ENCODE results near the gene PDHX. TPM values are rescaled to one million over a fixed set of nuclear protein-coding genes. Genes with fewer than 3 reads are reported as not detected.

The PDHX gene
- total and polyA plus RNA-seq, 5 donors from 2014 or later = 18.2 to 24.1 (median 20.0) TPM

DNA sequence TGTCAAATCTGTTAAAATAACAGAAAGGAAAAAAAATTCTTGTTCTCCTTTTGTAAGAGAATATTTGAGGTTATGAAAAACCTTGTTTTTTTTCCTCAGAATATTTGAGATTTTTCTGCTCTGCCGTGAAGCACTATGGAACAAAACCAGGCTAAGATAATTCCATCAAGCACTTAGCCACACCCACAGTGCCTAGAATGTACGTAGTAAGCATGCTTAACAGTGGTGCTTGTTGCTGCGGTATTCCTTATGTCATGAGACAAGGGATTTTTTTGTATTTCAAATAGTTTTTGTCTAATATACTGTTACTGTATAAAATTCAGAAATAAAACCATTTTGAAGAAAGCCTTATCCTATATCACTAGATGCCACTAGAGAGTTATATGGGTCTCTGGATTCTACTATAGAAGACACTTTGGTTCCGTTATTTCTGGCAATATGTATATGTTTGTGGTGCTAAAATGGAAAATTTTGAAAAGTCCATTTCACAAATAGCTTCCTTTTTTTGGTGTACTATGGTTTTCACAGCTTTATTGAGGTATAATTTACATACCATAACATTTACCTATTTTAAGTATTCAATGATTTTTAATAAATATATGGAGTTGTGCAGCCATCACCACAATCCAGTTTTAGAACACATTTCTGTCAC is 23.7 kb downstream of the PDHX start:
- H3K27me3 ChIP-seq (ENCODE audit: control insufficient read depth, insufficient read depth, low read length) = no peaks in the 10 kb centered on the region
- Mint-ChIP-seq H3K4me1 (peaks cover 23 to 33% (median 31%) of the 10 kb centered on the region in 4 donors), H3K27ac (no peak overlapping the region), H3K4me3 (no peak overlapping the region), H3K27me3 (no peaks in the 10 kb centered on the region), H3K9me3 (peaks cover 0 to 5% (median 0%) of the 10 kb centered on the region in 7 donors), H3K36me3 (peaks cover 23% of the 10 kb centered on the region)
- DNase-seq = no peak
- no peak overlapping the region for H3K27ac ChIP-seq (ENCODE audit: insufficient read depth, low read length, poor library complexity, severe bottlenecking)
- ATAC-seq (ENCODE audit: low read depth in 2 of 2) = no peak
- no peaks in the 10 kb centered on the region for H3K4me1 ChIP-seq (ENCODE audit: control insufficient read depth, insufficient read depth, low read length, poor library complexity, severe bottlenecking)
- H3K36me3 ChIP-seq (ENCODE audit: control insufficient read depth, insufficient read depth, low read length) = peaks cover 3% of the 10 kb centered on the region
- no peaks in the 10 kb centered on the region for H3K9me3 ChIP-seq (ENCODE audit: control insufficient read depth in 2 of 2, low read length in 2 of 2)
- H3K4me3 ChIP-seq (ENCODE audit: low read depth, low read length) = no peak overlapping the region

DNA sequence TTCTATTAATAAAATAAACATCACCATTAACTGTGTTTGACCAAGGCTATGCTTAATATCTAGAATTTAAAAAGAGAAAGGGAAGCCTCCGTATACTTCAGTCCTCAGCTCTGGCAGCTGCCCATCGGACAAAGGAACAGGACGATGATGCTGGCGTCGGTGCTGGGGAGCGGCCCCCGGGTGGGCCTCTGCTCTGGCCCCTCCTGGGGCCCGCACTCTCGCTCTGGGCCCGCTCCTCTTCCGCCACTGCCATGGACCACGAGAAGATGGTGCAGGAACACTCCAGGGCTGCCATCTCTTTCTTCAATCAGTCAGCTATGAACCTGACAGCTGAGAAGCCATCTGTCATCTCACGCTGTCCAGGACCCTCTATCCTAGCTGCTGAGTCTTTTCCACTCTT is 25.3 kb downstream of the PDHX start:
- no peaks in the 10 kb centered on the region for H3K27me3 ChIP-seq (ENCODE audit: control insufficient read depth, insufficient read depth, low read length)
- H3K27ac Mint-ChIP-seq = no peak overlapping the region
- no peaks in the 10 kb centered on the region for H3K27me3 Mint-ChIP-seq
- no peaks in the 10 kb centered on the region for H3K9me3 ChIP-seq (ENCODE audit: control insufficient read depth in 2 of 2, low read length in 2 of 2)
- H3K27ac ChIP-seq (ENCODE audit: insufficient read depth, low read length, poor library complexity, severe bottlenecking) = no peak overlapping the region
- ATAC-seq (ENCODE audit: low read depth in 2 of 2) = no peak
- peaks cover 24% of the 10 kb centered on the region for H3K36me3 Mint-ChIP-seq
- peaks cover 0 to 5% (median 0%) of the 10 kb centered on the region in 7 donors for H3K9me3 Mint-ChIP-seq
- H3K4me1 ChIP-seq (ENCODE audit: control insufficient read depth, insufficient read depth, low read length, poor library complexity, severe bottlenecking) = no peaks in the 10 kb centered on the region
- no peak overlapping the region for H3K4me3 ChIP-seq (ENCODE audit: low read depth, low read length)
- H3K4me3 Mint-ChIP-seq = no peak overlapping the region
- H3K4me1 Mint-ChIP-seq = peaks cover 29 to 32% (median 30%) of the 10 kb centered on the region in 4 donors
- H3K36me3 ChIP-seq (ENCODE audit: control insufficient read depth, insufficient read depth, low read length) = peaks cover 3% of the 10 kb centered on the region
- no peak for DNase-seq

DNA sequence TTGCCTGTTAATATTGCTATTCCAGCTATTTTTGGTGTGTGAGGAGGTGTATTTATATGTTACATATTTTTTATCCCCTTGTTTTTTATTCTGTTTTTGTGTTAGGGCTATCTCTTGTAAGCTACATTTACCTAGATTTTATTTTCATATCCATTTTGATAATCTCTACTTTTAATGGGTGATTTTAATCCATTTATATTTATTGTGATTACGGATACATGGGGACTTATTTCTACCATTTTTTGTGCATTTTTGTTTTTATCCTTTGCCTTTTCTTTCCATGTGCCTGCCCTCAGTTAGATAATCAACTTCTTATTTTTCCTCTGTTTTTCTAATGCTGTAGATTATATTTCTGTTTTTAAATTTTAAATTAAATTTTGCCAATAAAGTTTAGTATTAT is 28.3 kb downstream of the PDHX start:
- no peak overlapping the region for H3K4me3 Mint-ChIP-seq
- DNase-seq (no peak), ATAC-seq (ENCODE audit: low read depth in 2 of 2) (no peak)
- Histone ChIP-seq H3K4me3 (ENCODE audit: low read depth, low read length) (no peak overlapping the region), H3K27ac (ENCODE audit: insufficient read depth, low read length, poor library complexity, severe bottlenecking) (no peak overlapping the region), H3K27me3 (ENCODE audit: control insufficient read depth, insufficient read depth, low read length) (no peaks in the 10 kb centered on the region), H3K4me1 (ENCODE audit: control insufficient read depth, insufficient read depth, low read length, poor library complexity, severe bottlenecking) (no peaks in the 10 kb centered on the region), H3K36me3 (ENCODE audit: control insufficient read depth, insufficient read depth, low read length) (peaks cover 8% of the 10 kb centered on the region), H3K9me3 (ENCODE audit: control insufficient read depth in 2 of 2, low read length in 2 of 2) (no peaks in the 10 kb centered on the region)
- peaks cover 19 to 25% (median 21%) of the 10 kb centered on the region in 4 donors for H3K4me1 Mint-ChIP-seq
- no peaks in the 10 kb centered on the region for H3K27me3 Mint-ChIP-seq
- H3K9me3 Mint-ChIP-seq = peaks cover 0 to 5% (median 0%) of the 10 kb centered on the region in 7 donors
- peaks cover 41% of the 10 kb centered on the region for H3K36me3 Mint-ChIP-seq
- H3K27ac Mint-ChIP-seq = no peak overlapping the region

DNA sequence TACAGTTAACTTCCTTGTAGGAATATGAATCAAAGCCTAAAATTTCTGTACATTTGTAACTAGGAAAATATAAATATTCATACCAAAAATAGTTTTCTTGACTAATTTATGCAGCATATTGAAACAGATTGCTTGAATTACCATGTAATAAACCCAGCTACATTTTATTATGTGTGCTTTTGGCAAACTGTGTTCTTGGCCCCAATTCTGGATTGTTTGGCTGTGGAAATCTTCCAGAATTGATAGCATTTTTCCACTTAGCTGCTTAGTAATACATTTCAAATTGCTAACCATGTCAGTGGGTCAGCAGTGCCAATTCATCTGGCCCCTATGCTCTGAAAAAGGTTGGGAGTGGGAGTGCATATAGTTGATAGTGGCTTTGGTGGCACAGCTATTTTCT is 32.3 kb downstream of the PDHX start:
- H3K36me3 ChIP-seq (ENCODE audit: control insufficient read depth, insufficient read depth, low read length) = peaks cover 5% of the 10 kb centered on the region
- peaks cover 38% of the 10 kb centered on the region for H3K36me3 Mint-ChIP-seq
- H3K4me1 Mint-ChIP-seq = peaks cover 13 to 18% (median 15%) of the 10 kb centered on the region in 4 donors
- H3K27me3 Mint-ChIP-seq = no peaks in the 10 kb centered on the region
- DNase-seq = no peak
- no peak for ATAC-seq (ENCODE audit: low read depth in 2 of 2)
- H3K27ac ChIP-seq (ENCODE audit: insufficient read depth, low read length, poor library complexity, severe bottlenecking) = no peak overlapping the region
- H3K9me3 ChIP-seq (ENCODE audit: control insufficient read depth in 2 of 2, low read length in 2 of 2) = no peaks in the 10 kb centered on the region
- no peaks in the 10 kb centered on the region for H3K27me3 ChIP-seq (ENCODE audit: control insufficient read depth, insufficient read depth, low read length)
- no peak overlapping the region for H3K27ac Mint-ChIP-seq
- no peaks in the 10 kb centered on the region for H3K4me1 ChIP-seq (ENCODE audit: control insufficient read depth, insufficient read depth, low read length, poor library complexity, severe bottlenecking)
- no peak overlapping the region for H3K4me3 ChIP-seq (ENCODE audit: low read depth, low read length)
- no peak overlapping the region for H3K4me3 Mint-ChIP-seq
- peaks cover 0 to 5% (median 0%) of the 10 kb centered on the region in 7 donors for H3K9me3 Mint-ChIP-seq

DNA sequence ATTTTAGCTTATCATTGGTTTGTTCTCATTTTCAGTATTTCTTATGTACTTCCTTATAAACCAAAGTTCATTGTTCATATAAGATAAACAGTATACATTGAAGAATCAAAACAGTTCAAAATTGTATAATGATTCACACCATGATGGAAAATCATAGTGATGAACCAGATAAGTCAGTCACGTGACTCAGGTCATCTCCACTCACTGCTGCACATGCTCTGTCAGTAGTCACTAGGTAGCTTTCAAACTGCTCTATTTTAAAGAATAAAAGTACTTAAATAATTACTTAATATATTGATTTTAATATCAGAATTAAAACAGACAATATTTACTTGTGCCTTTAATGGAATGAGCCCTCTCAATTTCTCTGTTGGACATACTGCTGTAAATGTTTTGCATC is 37.5 kb downstream of the PDHX start:
- Mint-ChIP-seq H3K9me3 (no peaks in the 10 kb centered on the region), H3K4me3 (no peak overlapping the region), H3K36me3 (peaks cover 26% of the 10 kb centered on the region), H3K27ac (no peak overlapping the region), H3K27me3 (no peaks in the 10 kb centered on the region), H3K4me1 (peaks cover 4% of the 10 kb centered on the region in 4 donors)
- no peak for ATAC-seq (ENCODE audit: low read depth in 2 of 2)
- no peaks in the 10 kb centered on the region for H3K36me3 ChIP-seq (ENCODE audit: control insufficient read depth, insufficient read depth, low read length)
- no peaks in the 10 kb centered on the region for H3K4me1 ChIP-seq (ENCODE audit: control insufficient read depth, insufficient read depth, low read length, poor library complexity, severe bottlenecking)
- no peak overlapping the region for H3K4me3 ChIP-seq (ENCODE audit: low read depth, low read length)
- H3K27me3 ChIP-seq (ENCODE audit: control insufficient read depth, insufficient read depth, low read length) = no peaks in the 10 kb centered on the region
- H3K9me3 ChIP-seq (ENCODE audit: control insufficient read depth in 2 of 2, low read length in 2 of 2) = no peaks in the 10 kb centered on the region
- no peak for DNase-seq
- no peak overlapping the region for H3K27ac ChIP-seq (ENCODE audit: insufficient read depth, low read length, poor library complexity, severe bottlenecking)

DNA sequence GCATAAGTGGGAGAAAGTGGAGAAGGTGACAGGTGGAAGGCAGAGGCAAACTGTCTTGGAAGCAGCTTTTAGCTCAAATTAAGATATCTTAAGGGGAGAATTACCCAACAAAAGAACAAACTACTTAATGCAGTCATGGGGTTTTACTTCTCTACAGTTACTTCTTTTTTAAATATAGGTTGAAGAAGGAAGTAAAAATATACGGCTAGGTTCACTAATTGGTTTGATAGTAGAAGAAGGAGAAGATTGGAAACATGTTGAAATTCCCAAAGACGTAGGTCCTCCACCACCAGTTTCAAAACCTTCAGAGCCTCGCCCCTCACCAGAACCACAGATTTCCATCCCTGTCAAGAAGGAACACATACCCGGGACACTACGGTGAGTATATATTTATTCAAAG is 40.8 kb downstream of the PDHX start:
- Histone ChIP-seq H3K27me3 (ENCODE audit: control insufficient read depth, insufficient read depth, low read length) (no peaks in the 10 kb centered on the region), H3K36me3 (ENCODE audit: control insufficient read depth, insufficient read depth, low read length) (peaks cover 2% of the 10 kb centered on the region), H3K4me1 (ENCODE audit: control insufficient read depth, insufficient read depth, low read length, poor library complexity, severe bottlenecking) (no peaks in the 10 kb centered on the region), H3K4me3 (ENCODE audit: low read depth, low read length) (no peak overlapping the region), H3K9me3 (ENCODE audit: control insufficient read depth in 2 of 2, low read length in 2 of 2) (no peaks in the 10 kb centered on the region), H3K27ac (ENCODE audit: insufficient read depth, low read length, poor library complexity, severe bottlenecking) (no peak overlapping the region)
- H3K27ac Mint-ChIP-seq = no peak overlapping the region
- H3K36me3 Mint-ChIP-seq = peaks cover 43% of the 10 kb centered on the region
- no peak overlapping the region for H3K4me3 Mint-ChIP-seq
- H3K4me1 Mint-ChIP-seq = peaks cover 4 to 8% (median 5%) of the 10 kb centered on the region in 4 donors
- DNase-seq (no peak), ATAC-seq (ENCODE audit: low read depth in 2 of 2) (no peak)
- H3K27me3 Mint-ChIP-seq = no peaks in the 10 kb centered on the region
- no peaks in the 10 kb centered on the region for H3K9me3 Mint-ChIP-seq

DNA sequence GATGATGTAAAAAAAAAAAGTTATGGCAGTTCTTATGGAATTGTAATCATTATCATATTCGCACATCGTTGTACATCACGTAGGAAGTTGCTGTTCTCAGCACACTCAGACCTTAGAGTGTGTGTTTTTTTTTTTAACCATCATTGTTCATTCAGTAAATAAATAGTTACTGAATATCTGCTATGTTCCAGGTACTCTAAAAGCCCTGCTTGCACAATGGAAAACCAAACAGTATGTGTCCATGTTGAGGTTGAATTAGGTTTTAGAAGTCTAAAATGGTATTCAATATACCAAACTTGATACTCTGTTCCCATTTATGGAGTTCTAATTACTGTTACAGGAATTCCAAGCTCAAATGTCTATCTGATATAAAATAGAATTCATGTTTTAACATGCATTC is 41.2 kb downstream of the PDHX start:
- Mint-ChIP-seq H3K36me3 (peaks cover 46% of the 10 kb centered on the region), H3K27me3 (no peaks in the 10 kb centered on the region), H3K27ac (no peak overlapping the region), H3K4me1 (peaks cover 4 to 8% (median 5%) of the 10 kb centered on the region in 4 donors), H3K4me3 (no peak overlapping the region), H3K9me3 (no peaks in the 10 kb centered on the region)
- Histone ChIP-seq H3K27ac (ENCODE audit: insufficient read depth, low read length, poor library complexity, severe bottlenecking) (no peak overlapping the region), H3K4me3 (ENCODE audit: low read depth, low read length) (no peak overlapping the region), H3K27me3 (ENCODE audit: control insufficient read depth, insufficient read depth, low read length) (no peaks in the 10 kb centered on the region), H3K9me3 (ENCODE audit: control insufficient read depth in 2 of 2, low read length in 2 of 2) (no peaks in the 10 kb centered on the region), H3K4me1 (ENCODE audit: control insufficient read depth, insufficient read depth, low read length, poor library complexity, severe bottlenecking) (no peaks in the 10 kb centered on the region), H3K36me3 (ENCODE audit: control insufficient read depth, insufficient read depth, low read length) (peaks cover 2% of the 10 kb centered on the region)
- no peak for ATAC-seq (ENCODE audit: low read depth in 2 of 2)
- DNase-seq = no peak

DNA sequence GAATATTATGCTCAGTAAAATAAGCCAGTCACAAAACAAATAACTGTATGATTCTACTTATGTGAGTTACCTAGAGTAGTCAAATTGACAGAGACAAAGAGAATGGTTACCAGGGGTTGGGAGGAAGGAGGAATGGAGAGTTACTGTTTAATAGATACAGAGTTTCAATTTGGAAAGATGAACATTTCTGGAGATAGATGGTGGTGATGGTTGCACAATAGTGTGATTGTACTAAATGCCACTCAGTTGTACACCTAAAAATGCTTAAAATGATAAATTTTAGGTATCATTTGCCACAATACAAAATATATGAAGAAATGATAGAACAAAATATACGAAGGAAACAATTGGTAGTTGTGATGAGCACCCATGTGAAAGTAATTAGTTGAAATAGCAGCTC is 43.4 kb downstream of the PDHX start:
- H3K27ac Mint-ChIP-seq = no peak overlapping the region
- DNase-seq (no peak), ATAC-seq (ENCODE audit: low read depth in 2 of 2) (no peak)
- no peak overlapping the region for H3K4me3 ChIP-seq (ENCODE audit: low read depth, low read length)
- H3K27me3 ChIP-seq (ENCODE audit: control insufficient read depth, insufficient read depth, low read length) = no peaks in the 10 kb centered on the region
- H3K4me3 Mint-ChIP-seq = no peak overlapping the region
- no peak overlapping the region for H3K27ac ChIP-seq (ENCODE audit: insufficient read depth, low read length, poor library complexity, severe bottlenecking)
- peaks cover 39% of the 10 kb centered on the region for H3K36me3 Mint-ChIP-seq
- H3K4me1 Mint-ChIP-seq = peaks cover 0 to 4% (median 4%) of the 10 kb centered on the region in 4 donors
- H3K9me3 ChIP-seq (ENCODE audit: control insufficient read depth in 2 of 2, low read length in 2 of 2) = no peaks in the 10 kb centered on the region
- H3K4me1 ChIP-seq (ENCODE audit: control insufficient read depth, insufficient read depth, low read length, poor library complexity, severe bottlenecking) = no peaks in the 10 kb centered on the region
- H3K36me3 ChIP-seq (ENCODE audit: control insufficient read depth, insufficient read depth, low read length) = peaks cover 7% of the 10 kb centered on the region
- no peaks in the 10 kb centered on the region for H3K27me3 Mint-ChIP-seq
- no peaks in the 10 kb centered on the region for H3K9me3 Mint-ChIP-seq
